SKM-1 treated with dmso at 0.1 percent for 144 hours (cell line): ENCODE results near the gene ANKRD11.
"Not testable (repeated sequence)": the region's sequence is repeated elsewhere in the genome, so short reads cannot be mapped to it uniquely, and the experiment has no call there.

Experiments used
- DNase-seq: peaks from one replicate; lab custom pipeline; 2025; ENCODE audit not compliant: unreplicated experiment; lab: John Stamatoyannopoulos, UW

The ANKRD11 gene

GRCh38 chr16:89273741-89274472 is 216.5 kb downstream of the ANKRD11 start:
- DNase-seq: no peak

GRCh38 chr16:89272631-89273030 is 217.7 kb downstream of the ANKRD11 start:
- no peak for DNase-seq

- DNase-seq: no peak
Observed at GRCh38 chr16:89270666-89271345, 219.6 kb downstream of the ANKRD11 start.

GRCh38 chr16:89269805-89270665 is 220.3 kb downstream of the ANKRD11 start:
- no peak for DNase-seq

- no peak for DNase-seq
Observed at GRCh38 chr16:89268987-89269735, 221.2 kb downstream of the ANKRD11 start.

- no peak for DNase-seq
Observed at GRCh38 chr16:89268585-89268984, 221.8 kb downstream of the ANKRD11 start.

- DNase-seq: not testable (repeated sequence)
Observed at GRCh38 chr16:89267746-89268145, 222.6 kb downstream of the ANKRD11 start.

GRCh38 chr16:89266521-89267134 is 223.7 kb downstream of the ANKRD11 start:
- DNase-seq: no peak

GRCh38 chr16:89265647-89266046 is 224.7 kb downstream of the ANKRD11 start:
- DNase-seq: no peak

- no peak for DNase-seq
Observed at GRCh38 chr16:89264800-89265550, 225.4 kb downstream of the ANKRD11 start.

GRCh38 chr16:89261691-89262563 is 228.4 kb downstream of the ANKRD11 start:
- no peak for DNase-seq

GRCh38 chr16:89259901-89260300 is 230.5 kb downstream of the ANKRD11 start:
- DNase-seq: not testable (repeated sequence)

- no peak for DNase-seq
Observed at GRCh38 chr16:89257757-89258465, 232.4 kb downstream of the ANKRD11 start.

- DNase-seq: no peak
Observed at GRCh38 chr16:89257281-89257731, 233.1 kb downstream of the ANKRD11 start.

- DNase-seq: no peak
Observed at GRCh38 chr16:89256651-89257254, 233.6 kb downstream of the ANKRD11 start.

GRCh38 chr16:89253548-89254287 is 236.6 kb downstream of the ANKRD11 start:
- DNase-seq: no peak
